AML-193 (cell line): ENCODE results near the gene KRTAP5-9.
"Not testable (repeated sequence)": the region's sequence is repeated elsewhere in the genome, so short reads cannot be mapped to it uniquely, and the experiment has no call there.

Experiments
- DNase-seq, 2 experiments: peaks; one replicate each; lab custom pipeline; 2025; lab: John Stamatoyannopoulos, UW

The KRTAP5-9 gene

DNA sequence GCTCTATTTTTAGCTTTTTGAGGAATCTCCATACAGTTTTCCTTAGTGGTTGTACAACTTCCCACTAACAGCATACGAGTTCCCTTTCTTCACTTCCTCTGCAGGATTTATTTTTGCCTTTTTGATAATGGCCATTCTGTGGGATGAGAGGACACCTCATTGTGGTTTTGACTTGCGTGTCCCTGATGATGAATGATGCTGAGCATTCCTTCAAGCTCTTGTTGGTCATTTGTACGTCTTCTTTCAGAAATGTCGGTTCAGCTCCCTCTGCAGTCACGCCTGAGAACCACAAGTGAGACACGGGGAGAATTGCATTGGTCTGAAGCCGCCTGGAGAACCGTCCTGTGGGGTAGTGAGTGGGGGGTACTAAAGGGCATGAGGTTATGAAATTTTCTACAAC is 15.2 kb downstream of the KRTAP5-9 start:
- peak; percentile 43 to 52 for DNase-seq

GRCh38 chr11:71564430-71564829 is 16.2 kb downstream of the KRTAP5-9 start:
- DNase-seq: no peak

DNA sequence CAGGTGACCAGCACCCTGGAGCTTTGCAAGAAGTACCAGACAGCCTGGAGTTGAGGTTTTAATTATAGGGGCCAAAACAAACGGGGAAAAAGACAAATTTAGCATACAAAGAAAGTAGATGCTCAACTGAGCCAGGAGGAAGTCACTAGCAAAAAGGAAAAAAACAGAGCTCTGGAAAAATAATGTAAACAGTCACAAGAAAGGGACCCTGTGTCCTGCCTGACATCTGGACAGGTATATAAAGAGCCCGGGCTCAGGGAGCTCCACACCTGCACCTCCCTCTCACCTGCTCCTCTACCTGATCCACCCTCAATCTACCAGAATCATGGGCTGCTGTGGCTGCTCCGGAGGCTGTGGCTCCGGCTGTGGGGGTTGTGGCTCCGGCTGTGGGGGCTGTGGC is 17.0 kb downstream of the KRTAP5-9 start, which contains the start of gene KRTAP5-10:
Gene KRTAP5-10 (plus strand): TSS at position 301 of the 400 bp plus-strand sequence. CDS start 25 bp downstream, at position 326.
- DNase-seq: no peak

GRCh38 chr11:71566081-71566620 is 17.9 kb downstream of the KRTAP5-9 start:
- DNase-seq: no peak

GRCh38 chr11:71566626-71567599 is 18.7 kb downstream of the KRTAP5-9 start:
- not testable (repeated sequence) for DNase-seq

GRCh38 chr11:71567633-71568032 is 19.4 kb downstream of the KRTAP5-9 start:
- not testable (repeated sequence) for DNase-seq

- no peak for DNase-seq
Measured at GRCh38 chr11:71568704-71569349, 20.6 kb downstream of the KRTAP5-9 start.

DNA sequence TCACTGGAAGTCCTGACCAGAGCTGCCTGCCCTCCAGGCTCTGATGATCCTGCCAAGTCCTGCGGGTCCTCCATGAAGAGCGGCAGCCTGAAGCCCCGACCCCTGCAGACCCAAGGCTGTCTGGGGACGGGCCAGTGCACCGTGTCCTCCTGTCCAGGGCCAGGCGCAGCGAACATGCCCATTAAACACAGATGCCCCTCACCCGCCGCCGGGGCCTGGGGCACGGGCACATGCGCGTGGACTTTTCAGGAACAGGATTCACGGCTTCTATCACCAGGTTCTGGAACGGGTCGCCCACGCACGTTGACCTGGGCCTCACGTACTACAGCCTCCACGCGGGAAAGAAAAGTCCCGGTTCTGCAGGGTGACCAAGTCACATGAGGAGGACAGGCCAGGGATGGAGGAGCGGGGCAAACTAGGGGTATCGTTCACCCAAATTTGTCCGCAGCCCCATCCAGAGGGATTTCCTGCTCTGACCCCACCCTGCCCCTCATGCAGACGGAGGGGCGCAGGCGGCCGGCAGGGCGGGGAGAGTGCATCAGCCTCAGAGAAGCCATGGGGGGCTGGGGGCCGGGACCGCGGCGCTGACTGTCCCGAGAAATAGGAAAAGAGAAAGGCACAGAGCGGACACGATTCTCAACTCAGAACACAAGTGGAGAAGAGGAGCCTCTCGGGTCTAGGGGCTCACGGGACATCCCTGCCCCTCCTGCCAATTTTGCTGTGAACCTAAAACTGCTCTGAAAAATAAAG is 23.1 kb downstream of the KRTAP5-9 start:
- not testable (repeated sequence) for DNase-seq

DNA sequence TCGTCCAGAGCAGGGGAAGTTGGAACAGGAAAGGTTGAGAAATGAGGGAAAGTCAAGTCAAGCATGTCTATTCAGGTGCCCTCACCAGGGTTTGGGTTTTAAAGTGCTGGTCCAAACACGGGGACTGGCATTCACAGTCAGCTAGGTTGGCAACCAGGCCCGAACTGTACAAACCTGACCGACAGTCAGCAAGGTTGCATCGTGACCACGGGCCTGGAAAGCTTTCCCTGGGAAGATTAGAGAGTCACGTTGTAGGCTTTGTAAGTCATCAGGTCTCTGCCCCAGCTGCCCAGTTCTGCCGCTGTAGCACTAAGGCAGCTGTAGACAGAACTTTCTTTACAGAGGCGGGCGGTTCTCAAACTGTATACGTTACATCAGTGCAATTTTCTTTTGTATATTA is 24.6 kb downstream of the KRTAP5-9 start:
- no peak for DNase-seq

DNA sequence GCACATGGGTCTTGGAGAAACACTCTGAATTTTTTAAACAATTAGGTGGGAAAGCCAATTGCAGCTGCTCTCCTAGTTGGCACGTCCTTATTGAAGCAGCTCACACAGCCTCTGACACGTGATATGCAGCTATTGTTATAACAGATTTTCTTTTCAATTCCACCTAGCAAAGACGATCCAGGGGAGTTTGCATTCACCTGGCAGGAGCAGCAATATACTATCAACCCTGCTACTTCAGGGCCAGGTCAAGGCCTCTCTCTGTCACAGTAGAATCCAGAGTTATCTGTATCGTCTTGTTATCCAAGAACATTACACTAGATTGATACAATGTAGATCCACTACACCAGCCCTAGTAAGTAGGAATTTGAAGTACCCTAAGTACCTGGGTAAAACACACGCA is 26.2 kb downstream of the KRTAP5-9 start:
- no peak for DNase-seq

DNA sequence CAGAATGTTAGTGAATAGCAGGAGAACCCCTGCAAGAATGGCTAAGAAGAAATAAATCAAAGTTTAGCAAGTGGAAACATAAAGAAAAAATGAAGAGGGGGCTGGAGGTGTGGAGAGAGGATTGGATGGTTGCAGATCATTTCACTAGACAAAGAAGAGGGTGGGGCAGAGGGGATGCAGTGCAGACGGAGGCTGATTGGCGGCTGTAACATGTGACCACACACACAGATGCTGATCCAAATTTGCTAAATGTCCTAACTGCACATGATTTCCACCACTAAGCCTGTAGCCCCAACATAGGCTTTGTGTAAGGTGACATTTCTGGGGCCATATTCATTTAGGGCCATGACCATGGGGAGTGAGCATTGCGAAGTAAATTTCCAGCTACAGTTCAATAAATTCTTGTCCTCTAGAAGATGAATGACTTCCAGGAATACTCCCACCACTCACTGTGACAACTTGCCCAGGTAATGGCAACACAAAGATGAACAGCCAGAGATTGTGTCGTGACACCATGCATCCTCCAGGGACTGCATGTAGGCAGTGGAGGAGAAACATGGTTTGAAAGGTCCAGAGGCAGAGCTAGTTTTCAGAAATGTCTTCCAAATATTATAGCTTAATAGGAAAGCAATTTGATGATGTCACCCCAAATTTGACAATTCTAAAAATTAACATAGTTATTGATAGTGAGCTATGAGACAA is 27.7 kb downstream of the KRTAP5-9 start:
- no peak for DNase-seq

DNA sequence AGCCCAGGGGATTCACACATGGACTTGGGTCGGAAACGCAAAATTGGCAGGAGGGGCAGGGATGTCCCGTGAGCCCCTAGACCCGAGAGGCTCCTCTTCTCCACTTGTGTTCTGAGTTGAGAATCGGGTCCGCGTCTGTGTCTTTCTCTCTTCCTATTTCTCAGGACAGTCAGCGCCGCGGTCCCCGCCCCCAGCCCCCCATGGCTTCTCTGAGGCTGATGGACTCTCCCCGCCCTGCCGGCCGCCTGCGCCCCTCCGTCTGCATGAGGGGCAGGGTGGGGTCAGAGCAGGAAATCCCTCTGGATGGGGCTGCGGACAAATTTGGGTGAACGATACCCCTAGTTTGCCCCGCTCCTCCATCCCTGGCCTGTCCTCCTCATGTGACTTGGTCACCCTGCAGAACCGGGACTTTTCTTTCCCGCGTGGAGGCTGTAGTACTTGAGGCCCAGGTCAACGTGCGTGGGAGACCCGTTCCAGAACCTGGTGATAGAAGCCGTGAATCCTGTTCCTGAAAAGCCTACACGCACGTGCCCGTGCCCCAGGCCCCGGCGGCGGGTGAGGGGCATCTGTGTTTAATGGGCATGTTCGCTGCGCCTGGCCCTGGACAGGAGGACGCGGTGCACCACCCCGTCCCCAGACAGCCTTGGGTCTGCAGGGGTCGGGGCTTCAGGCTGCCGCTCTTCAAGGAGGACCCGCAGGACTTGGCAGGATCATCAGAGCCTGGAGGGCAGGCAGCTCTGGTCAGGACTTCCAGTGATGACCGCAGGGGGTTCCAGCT is 28.7 kb downstream of the KRTAP5-9 start:
- not testable (repeated sequence) for DNase-seq

GRCh38 chr11:71577469-71578004 is 29.3 kb downstream of the KRTAP5-9 start:
- DNase-seq: no peak

DNA sequence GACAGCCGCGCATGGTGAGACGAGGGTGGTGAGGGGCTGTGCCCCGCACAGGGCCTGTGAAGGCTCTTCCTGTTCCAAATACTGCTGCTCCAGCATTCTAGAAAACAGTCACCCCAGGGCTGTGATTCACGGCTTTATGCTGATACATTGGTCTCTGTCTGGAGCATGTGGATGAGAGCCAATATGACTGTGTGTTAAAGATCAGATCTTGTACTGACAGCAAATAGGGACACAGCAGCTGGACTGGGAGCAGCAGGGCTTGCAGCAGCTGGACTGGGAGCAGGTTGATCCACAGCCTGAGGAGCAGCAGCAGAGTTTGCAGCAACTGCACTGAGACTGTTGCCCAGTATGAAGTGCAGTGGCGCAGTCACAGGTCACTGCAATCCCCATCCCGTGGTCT is 31.3 kb downstream of the KRTAP5-9 start:
- DNase-seq: not testable (repeated sequence)

DNA sequence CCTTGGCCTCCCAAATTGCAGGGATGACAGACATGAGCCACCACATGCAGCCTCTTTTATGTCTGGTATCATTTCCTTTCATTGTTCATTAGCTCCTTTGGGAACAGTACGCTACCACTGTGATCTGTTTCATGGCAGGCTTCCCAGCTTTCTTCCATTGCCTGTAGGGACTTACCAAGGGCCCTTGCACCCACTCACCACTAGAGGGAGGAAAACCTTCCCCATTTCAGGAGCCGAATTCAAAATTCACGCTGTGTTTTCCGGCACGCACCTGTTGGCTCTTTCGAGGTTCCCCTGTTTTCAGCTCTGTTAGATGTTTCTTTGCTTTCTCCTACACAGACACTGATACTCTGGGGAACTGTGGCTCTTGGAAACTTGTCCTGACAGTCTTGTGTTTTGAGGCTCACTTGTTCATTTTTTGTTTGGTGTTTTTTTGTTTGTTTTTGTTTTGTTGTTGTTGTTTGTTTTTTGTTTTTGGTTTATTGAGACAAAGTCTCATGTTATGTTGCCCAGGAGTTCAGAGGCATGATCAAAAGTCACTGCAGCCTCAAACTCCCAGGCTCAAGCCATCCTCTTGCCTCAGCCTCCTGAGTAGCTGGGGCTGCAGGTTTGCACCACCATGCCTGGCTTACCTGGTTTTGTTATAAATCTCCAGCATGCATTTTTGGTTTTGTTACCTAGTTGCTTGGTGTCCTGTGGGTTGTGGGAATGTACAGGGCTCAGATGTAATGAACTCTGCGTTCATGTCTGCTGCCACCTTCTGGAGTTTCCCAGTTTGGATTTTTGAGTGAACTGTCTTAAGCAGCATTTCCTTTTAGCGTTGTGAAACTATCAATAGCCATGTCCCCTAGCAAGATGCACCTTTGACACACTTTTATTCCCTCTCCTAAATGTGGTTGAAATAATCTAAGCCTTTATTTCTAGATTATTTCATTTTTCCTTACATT is 32.1 kb downstream of the KRTAP5-9 start:
- peak; percentile 9 to 16 for DNase-seq

- no peak for DNase-seq
Measured at GRCh38 chr11:71581826-71582225, 33.6 kb downstream of the KRTAP5-9 start.

- no peak for DNase-seq
Measured at GRCh38 chr11:71582309-71582895, 34.2 kb downstream of the KRTAP5-9 start, which contains the start of gene KRTAP5-11. KRTAP5-11 (minus strand) TSS chr11:71582875; CDS start chr11:71582837, 38 bp downstream.

DNA sequence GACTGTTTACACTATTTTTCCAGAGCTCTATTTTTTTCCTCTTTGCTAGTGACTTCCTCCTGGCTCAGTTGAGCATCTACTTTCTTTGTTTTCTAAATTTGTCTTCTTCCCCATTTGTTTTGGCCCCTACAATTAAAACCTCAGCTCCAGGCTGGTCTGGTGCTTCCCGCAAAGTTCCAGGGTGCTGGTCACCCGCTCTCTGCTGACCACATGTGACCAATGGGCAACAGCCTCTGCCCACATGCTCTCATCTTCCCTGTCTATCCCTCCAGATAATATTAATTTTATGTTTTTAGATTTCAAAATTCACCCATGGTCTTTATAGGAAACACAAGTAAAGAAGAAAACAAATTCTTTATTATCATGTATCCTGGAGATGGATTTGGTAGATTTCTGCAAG is 34.7 kb downstream of the KRTAP5-9 start:
- not testable (repeated sequence) for DNase-seq
